Stimulated activated naive CD8-positive, alpha-beta T cell treated with anti-CD3 and anti-CD28 coated beads, Interleukin-15, amount 100 ng/mL, for 72 hours (primary cell): ENCODE measurements around the gene BTN3A1.
"Not testable (repeated sequence)": the region's sequence is repeated elsewhere in the genome, so short reads cannot be mapped to it uniquely, and the experiment has no call there.

Source experiments
- ATAC-seq: fragments of 150-1000 bp; cut with Tn5 transposase; 2 replicates; pipeline ENCODE4 v1.10.0; 2021; ENCODE audit warnings: mild to moderate bottlenecking, moderate library complexity
- DNase-seq, 2 donors: peaks; one replicate each; pipeline ENCODE4 v3.0.0; 2021 to 2022
- H3K27ac Mint-ChIP-seq, 2 donors: one replicate each; pipeline ENCODE4 v1.8.0; 2022; ENCODE audit warnings: mild to moderate bottlenecking in 2 of 2, mixed read lengths in 2 of 2, moderate library complexity in 2 of 2
- H3K27me3 Mint-ChIP-seq: one replicate; pipeline ENCODE4 v1.8.0; 2022; ENCODE audit warnings: mixed read lengths
- H3K4me1 Mint-ChIP-seq: one replicate; pipeline ENCODE4 v1.8.0; 2022; ENCODE audit warnings: mild to moderate bottlenecking, mixed read lengths
- H3K4me3 Mint-ChIP-seq, 2 donors: one replicate each; pipeline ENCODE4 v1.8.0; 2022; ENCODE audit warnings: mild to moderate bottlenecking in 2 of 2, mixed read lengths in 2 of 2, moderate library complexity in 1 of 2
- H3K9me3 Mint-ChIP-seq, 2 donors: one replicate each; pipeline ENCODE4 v1.8.0; 2022; ENCODE audit warnings: mixed read lengths in 2 of 2

Gene BTN3A1

GRCh38 chr6:26401987-26402658, at the start of gene BTN3A1:
Gene BTN3A1, plus strand, starts transcription at chr6:26402275. Its CDS starts 3,289 bp downstream, at chr6:26405564.
- peak within 1 kb of the TSS; percentile 92 to 96 for H3K27ac Mint-ChIP-seq
- no peaks in the 10 kb centered on the region for H3K27me3 Mint-ChIP-seq
- H3K9me3 Mint-ChIP-seq, result no peaks in the 10 kb centered on the region
- H3K4me1 Mint-ChIP-seq, result peaks cover 52% of the 10 kb centered on the region
- peak within 1 kb of the TSS; percentile 82 to 97 for H3K4me3 Mint-ChIP-seq
- ATAC-seq (peak; percentile 97), DNase-seq (peak; percentile 60 to 65)

- Mint-ChIP-seq H3K4me1 (no peaks in the 10 kb centered on the region), H3K27ac (no peak overlapping the region), H3K27me3 (no peaks in the 10 kb centered on the region), H3K9me3 (no peaks in the 10 kb centered on the region), H3K4me3 (no peak overlapping the region)
- DNase-seq (no peak), ATAC-seq (no peak)
These were observed 49.8 kb upstream of the BTN3A1 start for GRCh38 chr6:26352315-26352714.

DNA sequence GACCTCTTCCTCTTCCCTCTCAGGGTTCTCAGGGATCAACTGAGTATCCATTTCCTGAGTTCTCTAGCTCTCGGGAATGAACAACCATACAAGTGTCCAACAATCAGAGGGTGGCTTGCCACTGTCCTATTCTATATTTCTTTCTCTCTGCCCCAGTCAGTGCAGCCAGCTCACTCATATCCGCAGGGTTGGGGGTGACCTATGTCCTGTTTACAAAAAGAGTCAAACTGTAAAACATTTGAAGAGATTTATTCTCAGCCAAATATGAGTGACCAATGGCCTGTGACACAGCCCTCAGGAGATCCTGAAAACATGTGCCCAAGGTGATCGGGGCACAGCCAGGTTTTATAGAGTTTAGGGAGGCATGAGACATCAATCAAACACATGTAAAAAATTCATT, 47.9 kb upstream of the BTN3A1 start:
- ATAC-seq (no peak), DNase-seq (no peak)
- H3K4me3 Mint-ChIP-seq, result no peak overlapping the region
- H3K4me1 Mint-ChIP-seq, result no peaks in the 10 kb centered on the region
- no peaks in the 10 kb centered on the region for H3K27me3 Mint-ChIP-seq
- H3K27ac Mint-ChIP-seq, result no peak overlapping the region
- no peaks in the 10 kb centered on the region for H3K9me3 Mint-ChIP-seq

DNA sequence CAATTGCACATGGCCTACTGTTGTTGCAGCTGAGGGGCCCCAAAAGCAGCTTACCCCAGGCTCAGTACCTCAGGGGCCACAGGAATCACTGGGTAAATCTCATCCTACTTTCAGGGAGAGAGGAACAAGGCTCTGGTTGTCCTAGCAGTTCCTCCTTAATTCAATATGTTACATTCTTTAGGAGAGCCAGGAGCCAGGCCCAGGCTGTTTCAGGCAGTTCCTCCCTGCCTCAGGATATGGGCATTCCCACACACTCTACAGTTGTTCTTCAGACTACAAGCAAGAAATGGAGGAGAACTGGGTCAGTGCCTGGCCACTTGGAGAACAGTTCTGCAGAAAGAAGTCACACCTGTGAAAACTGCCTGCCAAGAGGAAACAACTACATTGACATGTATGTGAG, 46.7 kb upstream of the BTN3A1 start:
- no peaks in the 10 kb centered on the region for H3K27me3 Mint-ChIP-seq

DNA sequence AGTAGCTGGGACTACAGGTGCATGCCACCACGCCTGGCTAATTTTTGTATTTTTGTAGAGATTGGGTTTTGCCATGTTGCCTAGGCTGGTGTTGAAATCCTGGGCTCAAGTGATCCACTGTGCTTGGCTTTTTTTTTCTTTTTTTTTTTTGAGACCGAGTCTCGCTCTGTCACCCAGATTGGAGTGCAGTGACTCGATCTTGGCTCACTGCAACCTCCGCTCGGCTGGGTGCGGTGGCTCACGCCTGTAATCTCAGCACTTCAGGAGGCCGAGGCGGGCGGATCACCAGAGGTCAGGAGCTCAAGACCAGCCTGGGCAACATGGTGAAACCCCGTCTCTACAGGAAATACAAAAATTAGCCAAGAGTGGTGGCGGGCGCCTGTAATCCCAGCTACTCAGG, 44.5 kb upstream of the BTN3A1 start:
- H3K4me3 Mint-ChIP-seq, DNase-seq, H3K9me3 Mint-ChIP-seq, H3K27ac Mint-ChIP-seq, H3K27me3 Mint-ChIP-seq, ATAC-seq: not testable (repeated sequence)
- H3K4me1 Mint-ChIP-seq, result peaks cover 22% of the 10 kb centered on the region

More for the DNA sequence above, 46.7 kb upstream of the BTN3A1 start:
- no peak for ATAC-seq
- Mint-ChIP-seq H3K4me3 (no peak overlapping the region), H3K9me3 (no peaks in the 10 kb centered on the region), H3K4me1 (peaks cover 3% of the 10 kb centered on the region), H3K27ac (no peak overlapping the region)
- DNase-seq, result no peak

DNA sequence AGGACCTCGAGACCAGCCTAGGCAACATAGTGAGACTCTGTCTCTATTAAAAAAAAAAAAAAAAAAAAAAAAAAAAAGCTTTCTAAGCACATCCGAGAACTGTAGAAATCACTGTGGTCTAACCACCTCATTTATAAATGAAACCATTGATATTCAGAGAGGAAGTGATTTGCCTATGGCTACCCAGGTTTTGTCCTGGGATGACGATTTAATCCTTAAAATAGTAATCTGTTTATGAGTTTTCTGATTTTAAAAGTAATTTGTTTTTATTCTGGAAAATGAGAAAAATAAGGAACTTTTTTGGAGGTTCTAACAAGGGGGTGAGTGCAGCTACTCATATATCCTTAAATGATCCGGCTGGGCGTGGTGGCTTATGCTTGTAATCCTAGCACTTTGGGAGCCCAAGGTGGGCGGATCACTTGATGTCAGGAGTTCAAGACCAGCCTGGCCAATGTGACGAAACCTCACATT, 43.5 kb upstream of the BTN3A1 start:
- Mint-ChIP-seq H3K27ac (no peak overlapping the region), H3K27me3 (no peaks in the 10 kb centered on the region), H3K4me3 (no peak overlapping the region), H3K4me1 (peaks cover 30% of the 10 kb centered on the region), H3K9me3 (no peaks in the 10 kb centered on the region)
- no peak for DNase-seq
- ATAC-seq, result peak; percentile 55

GRCh38 chr6:26359765-26360164, 42.3 kb upstream of the BTN3A1 start:
- H3K27me3 Mint-ChIP-seq, result no peaks in the 10 kb centered on the region
- H3K9me3 Mint-ChIP-seq, result no peaks in the 10 kb centered on the region
- H3K4me3 Mint-ChIP-seq, result no peak overlapping the region
- peaks cover 39% of the 10 kb centered on the region for H3K4me1 Mint-ChIP-seq
- no peak overlapping the region for H3K27ac Mint-ChIP-seq
- no peak for ATAC-seq
- no peak for DNase-seq

DNA sequence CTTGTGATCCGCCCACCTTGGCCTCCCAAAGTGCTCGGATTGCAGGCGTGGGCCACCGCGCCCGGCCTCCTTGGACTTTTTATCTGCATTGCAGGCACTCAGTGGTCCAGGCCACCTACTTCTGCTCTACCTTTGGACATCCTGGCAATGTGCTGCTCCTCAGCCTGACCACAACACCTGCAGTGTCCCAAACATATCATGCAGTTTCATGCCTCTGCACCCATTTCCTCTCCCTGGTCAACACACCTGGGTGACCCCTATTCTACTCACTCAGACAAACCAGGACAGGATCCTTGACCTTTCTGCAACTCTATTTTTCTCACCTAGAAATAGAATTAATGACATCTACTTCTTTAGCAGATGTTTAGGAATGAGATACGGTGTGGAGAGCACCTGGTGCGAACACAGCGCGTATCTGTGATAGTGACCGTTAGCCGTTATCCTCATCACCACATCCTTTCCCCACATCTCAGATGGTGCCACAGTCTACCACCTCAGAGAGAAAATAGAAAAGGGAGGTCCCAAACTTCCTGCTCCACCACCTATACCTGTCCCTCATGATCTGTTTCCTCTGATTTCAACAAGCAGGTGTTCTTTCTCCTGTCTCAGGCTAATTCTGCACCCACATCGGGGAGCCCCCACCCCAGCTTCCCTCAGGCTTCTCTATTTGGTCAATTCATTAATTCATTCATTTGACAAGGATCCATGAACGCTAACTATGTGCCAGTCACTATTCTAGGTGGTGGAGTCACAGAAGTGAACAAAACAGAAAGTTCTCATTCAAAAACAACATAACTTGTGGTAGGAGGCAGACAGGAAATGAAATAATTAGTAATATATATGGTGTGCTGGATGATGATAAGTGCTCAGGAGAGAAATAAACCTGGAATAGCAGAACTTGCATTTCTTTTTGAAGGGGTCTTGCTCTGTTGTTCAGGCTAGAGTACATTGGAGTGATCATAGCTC, 41.3 kb upstream of the BTN3A1 start:
- ATAC-seq (peak; percentile 56), DNase-seq (no peak)
- H3K27ac Mint-ChIP-seq, result peak overlapping the region; percentile 69 to 77
- H3K4me3 Mint-ChIP-seq, result peak overlapping the region; percentile 76 to 86
- no peaks in the 10 kb centered on the region for H3K27me3 Mint-ChIP-seq
- no peaks in the 10 kb centered on the region for H3K9me3 Mint-ChIP-seq
- peaks cover 39% of the 10 kb centered on the region for H3K4me1 Mint-ChIP-seq

DNA sequence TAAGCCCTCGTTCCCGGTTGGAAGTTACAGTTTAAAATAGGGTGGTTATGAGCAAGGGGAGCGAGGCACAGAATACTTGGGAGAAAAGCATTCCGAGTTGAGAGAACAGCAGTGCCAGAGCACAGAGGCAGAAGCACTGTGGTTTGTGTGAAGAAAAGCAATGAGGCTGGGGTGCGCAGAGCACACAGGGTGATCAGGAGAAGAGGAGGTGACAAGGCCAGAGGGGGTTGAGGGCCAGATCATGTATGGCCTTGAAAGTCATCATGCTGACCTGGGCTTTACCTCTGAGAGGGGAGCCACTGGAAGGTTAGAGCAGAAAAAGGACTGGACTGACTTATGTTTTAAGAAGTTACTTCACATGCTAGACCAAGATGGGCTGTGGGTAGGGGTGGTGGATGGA, 40.5 kb upstream of the BTN3A1 start:
- Mint-ChIP-seq H3K27me3 (no peaks in the 10 kb centered on the region), H3K4me1 (peaks cover 41% of the 10 kb centered on the region), H3K4me3 (no peak overlapping the region), H3K9me3 (no peaks in the 10 kb centered on the region), H3K27ac (peak overlapping the region in 1 of 2 donors; percentile 13)
- DNase-seq (no peak), ATAC-seq (no peak)

- H3K27me3 Mint-ChIP-seq, result no peaks in the 10 kb centered on the region
- DNase-seq (no peak), ATAC-seq (no peak)
- H3K4me3 Mint-ChIP-seq, result no peak overlapping the region
- no peak overlapping the region for H3K27ac Mint-ChIP-seq
- peaks cover 48% of the 10 kb centered on the region for H3K4me1 Mint-ChIP-seq
- no peaks in the 10 kb centered on the region for H3K9me3 Mint-ChIP-seq
These were observed 39.8 kb upstream of the BTN3A1 start for GRCh38 chr6:26362093-26362835.

- peaks cover 53% of the 10 kb centered on the region for H3K4me1 Mint-ChIP-seq
- H3K4me3 Mint-ChIP-seq, result peak overlapping the region in 1 of 2 donors; percentile 66
- H3K27me3 Mint-ChIP-seq, result no peaks in the 10 kb centered on the region
- no peak for ATAC-seq
- no peaks in the 10 kb centered on the region for H3K9me3 Mint-ChIP-seq
- no peak for DNase-seq
- H3K27ac Mint-ChIP-seq, result no peak overlapping the region
These were observed 39.2 kb upstream of the BTN3A1 start for GRCh38 chr6:26362836-26363220.

GRCh38 chr6:26363882-26364701, 38.0 kb upstream of the BTN3A1 start:
- Mint-ChIP-seq H3K27me3 (no peaks in the 10 kb centered on the region), H3K4me3 (no peak overlapping the region), H3K9me3 (no peaks in the 10 kb centered on the region), H3K4me1 (peaks cover 63% of the 10 kb centered on the region), H3K27ac (no peak overlapping the region)
- ATAC-seq, result no peak
- no peak for DNase-seq

DNA sequence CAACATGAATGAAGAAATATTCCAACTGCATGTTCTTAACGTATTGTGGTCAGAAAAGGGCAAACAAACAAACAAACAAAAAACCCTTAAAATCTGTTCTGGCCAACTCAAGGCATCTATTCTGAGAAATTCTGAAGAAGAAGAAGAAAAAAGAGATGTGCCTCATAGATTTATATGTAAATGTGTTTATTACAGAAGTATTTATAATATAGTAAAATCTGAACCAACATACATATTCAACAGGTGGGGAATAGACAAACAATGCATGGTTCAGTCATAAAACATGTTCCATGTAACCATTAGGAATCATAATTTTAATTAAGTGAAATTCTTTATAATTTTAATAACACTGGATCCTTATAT, 36.5 kb upstream of the BTN3A1 start:
- H3K4me1 Mint-ChIP-seq, result peaks cover 70% of the 10 kb centered on the region
- no peaks in the 10 kb centered on the region for H3K9me3 Mint-ChIP-seq
- ATAC-seq, result no peak
- H3K27me3 Mint-ChIP-seq, result no peaks in the 10 kb centered on the region
- peak overlapping the region in 1 of 2 donors; percentile 77 for H3K4me3 Mint-ChIP-seq
- no peak overlapping the region for H3K27ac Mint-ChIP-seq
- DNase-seq, result no peak

GRCh38 chr6:26366504-26366903, 35.6 kb upstream of the BTN3A1 start:
- peak overlapping the region; percentile 72 to 77 for H3K4me3 Mint-ChIP-seq
- H3K27ac Mint-ChIP-seq, result peak overlapping the region in 1 of 2 donors; percentile 61
- ATAC-seq (no peak), DNase-seq (no peak)
- H3K4me1 Mint-ChIP-seq, result peaks cover 61% of the 10 kb centered on the region
- H3K9me3 Mint-ChIP-seq, result no peaks in the 10 kb centered on the region
- H3K27me3 Mint-ChIP-seq, result no peaks in the 10 kb centered on the region

DNA sequence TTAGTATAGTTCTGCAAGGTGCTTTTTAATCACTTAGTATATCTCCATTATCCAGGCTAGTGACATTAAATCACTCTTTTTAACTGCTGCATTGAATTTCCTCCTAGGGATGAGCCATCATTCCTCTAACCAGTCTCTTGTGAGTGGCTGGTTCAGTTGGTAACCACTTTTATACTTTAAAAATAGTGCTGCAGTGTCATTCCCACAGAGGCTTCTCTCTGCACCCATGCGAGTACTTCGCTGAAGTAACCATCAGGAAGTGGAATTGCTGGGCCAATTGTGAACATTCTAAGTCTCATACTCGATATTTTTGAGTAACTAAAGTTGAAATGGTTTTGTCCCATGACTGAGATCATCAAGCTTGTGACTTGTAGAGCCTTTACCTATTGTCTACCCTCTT, 35.0 kb upstream of the BTN3A1 start:
- ATAC-seq (no peak), DNase-seq (no peak)
- H3K4me1 Mint-ChIP-seq, result peaks cover 55% of the 10 kb centered on the region
- H3K4me3 Mint-ChIP-seq, result peak overlapping the region; percentile 43 to 74
- H3K27me3 Mint-ChIP-seq, result no peaks in the 10 kb centered on the region
- H3K9me3 Mint-ChIP-seq, result no peaks in the 10 kb centered on the region
- H3K27ac Mint-ChIP-seq, result peak overlapping the region in 1 of 2 donors; percentile 84
